Caco-2 (cell line): ENCODE results near the gene GBP5. TPM values are rescaled to one million over a fixed set of nuclear protein-coding genes. Genes with fewer than 3 reads are reported as not detected.

Experiments
- BruUV-seq: library from RNA; stranded (reverse); fragments of 400-500 nt; replicated peaks from 2 replicates; lab custom pipeline; 2021; lab: Mats Ljungman, UMichigan
- CTCF ChIA-PET: fragments of 300-600 bp; sonication (Branson Sonifier 250); formaldehyde crosslinking; loops from one replicate; lab custom pipeline; 2022; ENCODE audit warnings: antibody characterized with exemption; lab: Charles Lee
- POLR2A ChIA-PET: fragments of 300-600 bp; sonication (Branson Sonifier 250); formaldehyde crosslinking; loops from one replicate; lab custom pipeline; 2022; ENCODE audit warnings: antibody characterized with exemption; lab: Charles Lee
- DNase-seq, 2 experiments: peaks; one replicate each; pipeline versions ENCODE4 v3.0.0 to v3.0.0-alpha.2; 2020 to 2022
- H3K27me3 ChIP-seq: replicated peaks from 2 replicates; pipeline ENCODE4 v1.6.0; 2011; ENCODE audit warnings: low read length; ENCODE audit not compliant: control insufficient read depth, insufficient read depth
- H3K36me3 ChIP-seq: 2 replicates; pipeline ENCODE4 v1.5.1; 2011; ENCODE audit warnings: low read length; ENCODE audit not compliant: control insufficient read depth, insufficient read depth
- H3K4me1 ChIP-seq: fragments of 250-450 bp; sonication (Bioruptor Pico); 2 replicates; pipeline ENCODE4 v1.5.1; 2020; ENCODE audit warnings: mild to moderate bottlenecking
- H3K4me3 ChIP-seq: 2 replicates; pipeline ENCODE4 v1.5.1; 2011; ENCODE audit warnings: low read depth, mild to moderate bottlenecking, control low read depth, low read length
- H3K9me3 ChIP-seq: fragments of 250-450 bp; sonication (Bioruptor Pico); 2 replicates; pipeline ENCODE4 v1.5.1; 2020; ENCODE audit warnings: mild to moderate bottlenecking, moderate library complexity
- H3K27ac Mint-ChIP-seq: one replicate; pipeline ENCODE4 v1.8.0; 2022; ENCODE audit warnings: mixed read lengths; ENCODE audit not compliant: unreplicated experiment
- H3K27me3 Mint-ChIP-seq: one replicate; pipeline ENCODE4 v1.8.0; 2022; ENCODE audit warnings: mixed read lengths; ENCODE audit not compliant: insufficient read depth, unreplicated experiment
- H3K36me3 Mint-ChIP-seq: one replicate; pipeline ENCODE4 v1.8.0; 2022; ENCODE audit warnings: mild to moderate bottlenecking, mixed read lengths; ENCODE audit not compliant: insufficient read depth, unreplicated experiment
- H3K4me1 Mint-ChIP-seq: one replicate; pipeline ENCODE4 v1.8.0; 2022; ENCODE audit warnings: low read depth, mixed read lengths; ENCODE audit not compliant: unreplicated experiment
- H3K4me3 Mint-ChIP-seq: one replicate; pipeline ENCODE4 v1.8.0; 2022; ENCODE audit warnings: mild to moderate bottlenecking, moderate library complexity, mixed read lengths; ENCODE audit not compliant: unreplicated experiment
- H3K9me3 Mint-ChIP-seq: one replicate; pipeline ENCODE4 v1.8.0; 2022; ENCODE audit warnings: mixed read lengths; ENCODE audit not compliant: unreplicated experiment
- intact Hi-C: fragments of 100-400 bp; cut with micrococcal nuclease; formaldehyde crosslinking; loops from one replicate; pipeline ENCODE4 v1.10.0; 2022; ENCODE audit not compliant: unreplicated experiment
- total RNA-seq: library from RNA; stranded (reverse); gene quantifications from 2 replicates; pipeline ENCODE4 v1.2.3, GENCODE V29; 2022
- TF ChIP-seq, protein P1 (sequence below), 2 experiments: fragments of 200-600 bp in 1 of 2; IDR thresholded peaks; 1 replicate in 1 of 2; 2 replicates in 1 of 2; pipeline versions ENCODE4 v1.5.1 to v1.8.0; 2011 to 2022; ENCODE audit warnings: antibody characterized with exemption in 1 of 2, control low read depth in 1 of 2, inconsistent platforms in 1 of 2, low read depth in 1 of 2, low read length in 1 of 2, mild to moderate bottlenecking in 1 of 2, moderate library complexity in 1 of 2; ENCODE audit not compliant: insufficient read depth in 1 of 2, severe bottlenecking in 1 of 2, unreplicated experiment in 1 of 2

The GBP5 gene
- total RNA-seq, 1 experiment from 2014 or later, result not detected

DNA sequence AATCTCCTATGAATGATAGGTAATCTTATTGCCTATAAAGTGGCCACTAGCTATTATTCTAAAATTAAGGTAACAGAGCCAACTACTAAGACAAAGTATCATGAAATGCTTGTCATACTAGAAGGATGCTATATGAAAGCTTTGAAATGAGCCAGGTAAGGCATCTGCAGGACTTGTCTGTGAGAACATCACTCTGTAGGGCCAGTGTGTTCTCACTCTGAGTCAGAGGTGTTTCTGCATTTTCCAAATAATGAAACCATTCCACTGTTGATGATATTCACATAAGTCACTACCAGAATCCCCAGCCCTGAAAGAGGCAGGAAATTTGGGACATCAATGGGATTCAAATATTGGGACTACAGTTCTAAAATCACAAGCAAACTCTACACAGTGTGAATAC lies 25.8 kb upstream of the GBP5 start:
- POLR2A ChIA-PET, result no interaction called here
- DNase-seq, result no peak
- Mint-ChIP-seq H3K9me3 (no peaks in the 10 kb centered on the region), H3K36me3 (no peaks in the 10 kb centered on the region), H3K27me3 (peaks cover 2% of the 10 kb centered on the region), H3K4me1 (no peaks in the 10 kb centered on the region), H3K27ac (no peak overlapping the region), H3K4me3 (no peak overlapping the region)
- no peaks in the 10 kb centered on the region for H3K36me3 ChIP-seq
- intact Hi-C loops, result no loop called here
- no peaks in the 10 kb centered on the region for H3K27me3 ChIP-seq
- BruUV-seq, result no TSS peak
- CTCF ChIA-PET, result no interaction called here
- no peaks in the 10 kb centered on the region for H3K9me3 ChIP-seq
- TF ChIP-seq, protein P1, sequence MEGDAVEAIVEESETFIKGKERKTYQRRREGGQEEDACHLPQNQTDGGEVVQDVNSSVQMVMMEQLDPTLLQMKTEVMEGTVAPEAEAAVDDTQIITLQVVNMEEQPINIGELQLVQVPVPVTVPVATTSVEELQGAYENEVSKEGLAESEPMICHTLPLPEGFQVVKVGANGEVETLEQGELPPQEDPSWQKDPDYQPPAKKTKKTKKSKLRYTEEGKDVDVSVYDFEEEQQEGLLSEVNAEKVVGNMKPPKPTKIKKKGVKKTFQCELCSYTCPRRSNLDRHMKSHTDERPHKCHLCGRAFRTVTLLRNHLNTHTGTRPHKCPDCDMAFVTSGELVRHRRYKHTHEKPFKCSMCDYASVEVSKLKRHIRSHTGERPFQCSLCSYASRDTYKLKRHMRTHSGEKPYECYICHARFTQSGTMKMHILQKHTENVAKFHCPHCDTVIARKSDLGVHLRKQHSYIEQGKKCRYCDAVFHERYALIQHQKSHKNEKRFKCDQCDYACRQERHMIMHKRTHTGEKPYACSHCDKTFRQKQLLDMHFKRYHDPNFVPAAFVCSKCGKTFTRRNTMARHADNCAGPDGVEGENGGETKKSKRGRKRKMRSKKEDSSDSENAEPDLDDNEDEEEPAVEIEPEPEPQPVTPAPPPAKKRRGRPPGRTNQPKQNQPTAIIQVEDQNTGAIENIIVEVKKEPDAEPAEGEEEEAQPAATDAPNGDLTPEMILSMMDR (IDR thresholded peaks at IDR 0.05; ENCODE audit: insufficient read depth in 1 of 2, low read depth in 1 of 2, low read length in 1 of 2, severe bottlenecking in 1 of 2, unreplicated experiment in 1 of 2), result no peak
- H3K4me1 ChIP-seq, result no peaks in the 10 kb centered on the region
- no peak overlapping the region for H3K4me3 ChIP-seq

DNA sequence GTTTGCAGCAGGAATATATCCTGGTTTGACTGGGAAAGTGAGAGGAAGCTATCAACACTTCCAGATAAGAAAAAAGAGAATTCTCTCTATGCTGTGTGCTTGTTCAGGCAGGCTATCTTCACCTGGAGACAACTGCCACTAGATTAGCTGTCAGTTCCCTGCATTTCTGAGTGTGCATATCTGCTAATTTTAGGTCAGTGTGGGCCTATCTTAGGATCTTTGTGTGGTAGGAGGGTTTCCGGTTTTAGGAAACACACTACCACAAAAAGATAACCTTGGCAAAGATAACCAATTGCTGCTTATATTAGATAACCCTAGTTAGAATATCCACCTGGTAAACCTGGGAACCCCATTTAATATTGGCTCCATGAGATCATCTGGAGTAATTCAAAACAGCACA lies 22.5 kb upstream of the GBP5 start:
- POLR2A ChIA-PET, result no interaction called here
- Mint-ChIP-seq H3K27ac (no peak overlapping the region), H3K36me3 (no peaks in the 10 kb centered on the region), H3K4me3 (no peak overlapping the region), H3K9me3 (no peaks in the 10 kb centered on the region), H3K4me1 (no peaks in the 10 kb centered on the region), H3K27me3 (peaks cover 2% of the 10 kb centered on the region)
- intact Hi-C loops, result no loop called here
- BruUV-seq, result no TSS peak
- TF ChIP-seq, protein P1 (IDR thresholded peaks at IDR 0.05; ENCODE audit: insufficient read depth in 1 of 2, low read depth in 1 of 2, low read length in 1 of 2, severe bottlenecking in 1 of 2, unreplicated experiment in 1 of 2), result no peak
- no peak for DNase-seq
- Histone ChIP-seq H3K9me3 (no peaks in the 10 kb centered on the region), H3K4me1 (no peaks in the 10 kb centered on the region), H3K27me3 (no peaks in the 10 kb centered on the region), H3K36me3 (no peaks in the 10 kb centered on the region), H3K4me3 (no peak overlapping the region)
- CTCF ChIA-PET, result no interaction called here

GRCh38 chr1:89291276-89291675 lies 18.6 kb upstream of the GBP5 start:
- Histone ChIP-seq H3K4me1 (no peaks in the 10 kb centered on the region), H3K36me3 (no peaks in the 10 kb centered on the region), H3K9me3 (no peaks in the 10 kb centered on the region), H3K27me3 (no peaks in the 10 kb centered on the region), H3K4me3 (no peak overlapping the region)
- no peak overlapping the region for H3K4me3 Mint-ChIP-seq
- H3K36me3 Mint-ChIP-seq, result no peaks in the 10 kb centered on the region
- CTCF ChIA-PET, result no interaction called here
- no TSS peak for BruUV-seq
- H3K9me3 Mint-ChIP-seq, result no peaks in the 10 kb centered on the region
- H3K27me3 Mint-ChIP-seq, result no peaks in the 10 kb centered on the region
- H3K4me1 Mint-ChIP-seq, result no peaks in the 10 kb centered on the region
- POLR2A ChIA-PET, result no interaction called here
- DNase-seq, result no peak
- intact Hi-C loops, result no loop called here
- no peak overlapping the region for H3K27ac Mint-ChIP-seq
- TF ChIP-seq, protein P1 (IDR thresholded peaks at IDR 0.05; ENCODE audit: insufficient read depth in 1 of 2, low read depth in 1 of 2, low read length in 1 of 2, severe bottlenecking in 1 of 2, unreplicated experiment in 1 of 2), result no peak
